Left ventricle myocardium inferior (tissue), 1 donor: ENCODE results near the gene CTNNA2. TPM values are rescaled to one million over a fixed set of nuclear protein-coding genes. Genes with fewer than 3 reads are reported as not detected.

Experiments used
- DNase-seq: peaks from one replicate; pipeline ENCODE4 v3.0.0-alpha.2; 2020
- H3K27ac ChIP-seq: fragments of 200-600 bp; replicated peaks from 2 replicates; pipeline ENCODE4 v1.8.0; 2021
- H3K27me3 ChIP-seq: fragments of 200-600 bp; 2 replicates; pipeline ENCODE4 v1.8.0; 2021; ENCODE audit warnings: low read depth
- H3K36me3 ChIP-seq: fragments of 200-600 bp; 2 replicates; pipeline ENCODE4 v1.8.0; 2021
- H3K4me1 ChIP-seq: fragments of 200-600 bp; 2 replicates; pipeline ENCODE4 v1.8.0; 2021
- H3K4me3 ChIP-seq: fragments of 200-600 bp; 2 replicates; pipeline ENCODE4 v1.8.0; 2021; ENCODE audit warnings: mild to moderate bottlenecking, moderate library complexity
- H3K9me3 ChIP-seq: fragments of 200-600 bp; replicated peaks from 2 replicates; pipeline ENCODE4 v1.8.0; 2021
- CTCF ChIP-seq: fragments of 200-600 bp; IDR thresholded peaks from 2 replicates; pipeline ENCODE4 v1.8.0; 2021; ENCODE audit warnings: antibody characterized with exemption, mild to moderate bottlenecking, borderline replicate concordance
- intact Hi-C: fragments of 100-400 bp; cut with micrococcal nuclease; formaldehyde crosslinking; loops from one replicate; pipeline ENCODE4 v1.11.0; 2022
- total RNA-seq: library from RNA; stranded (reverse); fragmentation: NEBNext Ultra II Directional; extraction: Animal tissue kit (Norgen Biotek cat#: 25700); gene quantifications from one replicate; pipeline ENCODE4 v1.2.1, GENCODE V29; 2021
- donor health status: DM: no; HTN: yes; CAD: no; lungs with severe emphysema.

CTNNA2 gene
- total RNA-seq, 1 donor from 2014 or later, result not detected

- Histone ChIP-seq H3K36me3 (no peaks in the 10 kb centered on the region), H3K4me1 (no peaks in the 10 kb centered on the region), H3K4me3 (no peak overlapping the region), H3K27me3 (no peaks in the 10 kb centered on the region), H3K27ac (no peak overlapping the region), H3K9me3 (no peaks in the 10 kb centered on the region)
- no peak for DNase-seq
- no peak for TF ChIP-seq CTCF
- intact Hi-C loops, result no loop called here
Observed at GRCh38 chr2:79774016-79774415, 261.2 kb downstream of the CTNNA2 start.

DNA sequence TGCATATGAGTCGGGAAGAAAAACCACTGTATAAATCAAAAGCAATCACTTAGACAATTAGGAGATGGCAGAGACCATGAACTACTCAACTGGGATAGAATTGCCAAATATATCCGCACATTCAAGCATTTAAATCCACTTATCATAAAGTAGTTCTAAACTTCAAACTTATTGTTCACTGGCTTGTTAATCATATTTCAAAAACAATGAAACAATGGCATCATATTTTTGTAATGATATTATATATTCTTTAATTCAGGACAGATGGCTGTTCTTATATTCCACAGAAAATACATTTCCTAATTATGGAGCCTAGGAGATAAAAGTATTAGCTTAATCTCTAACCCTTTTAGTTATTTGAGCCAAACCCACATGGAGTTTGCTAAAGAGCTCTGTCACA lies 263.6 kb downstream of the CTNNA2 start:
- H3K4me3 ChIP-seq, result no peak overlapping the region
- no peaks in the 10 kb centered on the region for H3K9me3 ChIP-seq
- H3K27ac ChIP-seq, result no peak overlapping the region
- H3K4me1 ChIP-seq, result no peaks in the 10 kb centered on the region
- no peaks in the 10 kb centered on the region for H3K27me3 ChIP-seq
- no peaks in the 10 kb centered on the region for H3K36me3 ChIP-seq
- TF ChIP-seq CTCF, result no peak
- intact Hi-C loops, result no loop called here
- no peak for DNase-seq

DNA sequence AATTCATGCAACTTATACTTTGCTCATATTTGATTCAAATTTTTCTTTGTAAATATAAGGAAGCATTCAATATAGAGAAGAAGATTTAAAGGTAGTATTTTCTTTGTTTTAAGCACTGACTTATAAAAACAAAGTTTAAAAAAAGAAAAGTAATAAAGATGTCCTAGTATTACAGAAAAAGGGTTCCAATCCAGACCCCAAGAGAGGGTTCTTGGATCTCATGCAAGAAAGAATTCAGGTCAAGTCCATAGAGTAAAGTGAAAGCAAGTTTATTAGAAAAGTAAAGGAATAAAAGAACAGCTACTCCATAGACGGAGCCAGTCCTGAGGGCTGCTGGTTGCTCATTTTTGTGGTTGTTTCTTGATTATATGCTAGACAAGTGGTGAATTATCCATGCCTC lies 267.9 kb downstream of the CTNNA2 start:
- Histone ChIP-seq H3K27me3 (no peaks in the 10 kb centered on the region), H3K4me1 (no peaks in the 10 kb centered on the region), H3K4me3 (no peak overlapping the region), H3K9me3 (no peaks in the 10 kb centered on the region), H3K27ac (no peak overlapping the region), H3K36me3 (no peaks in the 10 kb centered on the region)
- no peak for TF ChIP-seq CTCF
- no peak for DNase-seq
- intact Hi-C loops, result no loop called here

DNA sequence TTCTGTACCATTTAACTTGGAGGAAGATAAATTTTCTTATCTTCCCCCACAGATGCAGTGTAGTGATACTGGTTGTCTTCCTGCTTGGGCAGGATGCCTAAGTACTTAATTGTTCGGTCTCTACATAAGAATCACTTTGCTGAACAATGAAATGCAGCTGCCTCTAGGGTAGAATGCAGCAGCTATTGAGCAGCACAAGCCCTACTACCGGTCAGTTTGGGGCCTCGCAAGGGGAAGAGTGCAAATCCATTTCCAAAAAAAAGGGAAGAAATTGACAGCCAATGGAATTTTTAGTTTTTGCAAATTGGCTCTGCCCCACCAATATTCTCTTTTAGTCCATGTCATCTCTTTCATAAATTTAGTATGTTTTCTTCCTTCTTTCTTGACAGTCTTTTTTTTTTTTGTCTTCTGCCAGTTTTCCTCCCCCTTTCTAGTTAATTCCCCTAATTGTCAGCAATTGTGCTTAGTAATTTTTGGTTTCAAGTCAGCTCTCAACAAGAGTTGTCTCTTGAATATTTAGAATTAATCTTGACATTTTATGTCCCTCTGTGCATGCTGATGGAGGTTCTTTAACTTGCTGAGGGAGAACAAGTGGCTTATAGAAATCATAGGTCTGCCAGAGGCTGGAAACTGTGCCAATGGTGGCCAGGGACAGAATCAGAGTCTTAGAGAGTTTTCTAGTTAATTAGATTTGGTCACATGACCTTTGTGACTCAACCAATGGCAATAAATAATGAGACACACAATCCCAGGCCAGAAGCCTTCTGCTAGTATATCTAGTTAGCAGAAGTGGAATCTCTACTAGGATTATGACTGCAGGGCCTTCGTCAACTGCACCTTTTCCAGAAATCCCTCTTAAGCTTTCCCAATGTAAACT lies 270.0 kb downstream of the CTNNA2 start:
- Histone ChIP-seq H3K27me3 (no peaks in the 10 kb centered on the region), H3K4me3 (no peak overlapping the region), H3K36me3 (no peaks in the 10 kb centered on the region), H3K9me3 (no peaks in the 10 kb centered on the region), H3K4me1 (no peaks in the 10 kb centered on the region), H3K27ac (no peak overlapping the region)
- no peak for TF ChIP-seq CTCF
- intact Hi-C loops, result no loop called here
- no peak for DNase-seq

DNA sequence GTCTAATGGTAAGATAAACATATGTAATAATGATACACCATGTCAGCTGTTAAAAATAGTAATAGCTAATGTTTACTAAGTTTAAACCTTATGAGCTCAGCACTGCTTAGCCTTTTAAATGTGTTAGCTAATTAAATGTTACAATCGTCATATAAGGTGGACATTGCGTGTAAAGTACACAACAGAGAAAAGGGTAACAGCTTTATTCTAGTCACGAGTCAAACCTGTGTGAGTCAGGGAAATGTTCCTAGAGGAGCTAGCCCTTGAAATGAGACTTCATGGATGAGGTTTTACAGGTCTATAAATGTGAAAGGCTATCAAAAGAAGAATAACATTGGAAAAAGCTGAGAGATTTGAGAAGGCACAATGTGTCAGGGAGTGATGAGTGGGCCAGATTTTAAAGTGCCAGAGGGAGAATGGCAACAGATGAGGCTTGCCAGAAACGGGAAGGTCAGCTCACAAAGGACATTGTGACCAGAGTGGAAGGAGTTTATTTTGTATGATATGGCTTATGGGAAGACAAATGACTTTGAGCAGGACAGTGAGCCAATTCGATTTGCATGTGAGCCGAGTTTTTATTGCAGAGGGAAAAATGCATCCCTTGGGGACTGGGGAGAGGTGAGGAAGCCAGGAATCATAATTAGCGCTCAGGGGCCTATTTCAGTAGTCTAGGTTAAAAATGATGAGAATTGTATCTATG lies 276.3 kb downstream of the CTNNA2 start:
- no peaks in the 10 kb centered on the region for H3K27me3 ChIP-seq
- no peaks in the 10 kb centered on the region for H3K36me3 ChIP-seq
- no peaks in the 10 kb centered on the region for H3K4me1 ChIP-seq
- no peak for TF ChIP-seq CTCF
- H3K9me3 ChIP-seq, result no peaks in the 10 kb centered on the region
- H3K4me3 ChIP-seq, result no peak overlapping the region
- intact Hi-C loops, result no loop called here
- no peak overlapping the region for H3K27ac ChIP-seq
- DNase-seq, result no peak
